Heart right ventricle (tissue), 16 donors: ENCODE measurements around the gene GTF3A. TPM values are rescaled to one million over a fixed set of nuclear protein-coding genes. Genes with fewer than 3 reads are reported as not detected.

Experiments used
- ATAC-seq, 8 donors: fragments of 200-7000 bp; cut with Tn5 transposase; one replicate each; pipeline ENCODE4 v1.9.1; 2020; ENCODE audit warnings: mild to moderate bottlenecking in 8 of 8, moderate library complexity in 8 of 8, moderate number of reproducible peaks in 1 of 8
- DNase-seq, 2 donors: peaks; one replicate each; pipeline ENCODE4 v3.0.0-alpha.2; 2020
- H3K27ac ChIP-seq, 10 donors: fragments of 200-600 bp; sonication (generic) in 2 of 10; one replicate each; pipeline versions ENCODE4 v1.5.0 to v1.8.0; 2020 to 2022; ENCODE audit warnings: mild to moderate bottlenecking in 3 of 10
- H3K27me3 ChIP-seq, 7 donors: fragments of 200-600 bp; one replicate each; pipeline ENCODE4 v1.8.0; 2021 to 2022; ENCODE audit warnings: mild to moderate bottlenecking in 2 of 7
- H3K36me3 ChIP-seq, 9 donors: fragments of 200-600 bp; sonication (generic) in 1 of 9; one replicate each; pipeline versions ENCODE4 v1.5.0 to v1.8.0; 2020 to 2022; ENCODE audit warnings: mild to moderate bottlenecking in 2 of 9
- H3K4me1 ChIP-seq, 9 donors: fragments of 200-600 bp; sonication (generic) in 1 of 9; one replicate each; pipeline versions ENCODE4 v1.5.0 to v1.8.0; 2020 to 2022; ENCODE audit warnings: mild to moderate bottlenecking in 4 of 9
- H3K4me3 ChIP-seq, 10 donors: fragments of 200-600 bp; sonication (generic) in 2 of 10; one replicate each; pipeline versions ENCODE4 v1.5.0 to v1.8.0; 2020 to 2022; ENCODE audit warnings: mild to moderate bottlenecking in 7 of 10, moderate library complexity in 2 of 10
- H3K9me3 ChIP-seq, 11 donors: fragments of 200-600 bp in 10 of 11; sonication (generic) in 2 of 11; one replicate each; pipeline versions ENCODE4 v1.5.0 to v1.8.0; 2013 to 2022; ENCODE audit warnings: mild to moderate bottlenecking in 2 of 11, control low read depth in 1 of 11, moderate library complexity in 1 of 11
- CTCF ChIP-seq, 9 donors: fragments of 200-600 bp; sonication (generic) in 2 of 9; IDR thresholded peaks; one replicate each; pipeline versions ENCODE4 v1.5.0 to v1.8.0; 2021 to 2022; ENCODE audit warnings: antibody characterized with exemption in 9 of 9, mild to moderate bottlenecking in 5 of 9, moderate library complexity in 1 of 9
- WGBS, 2 donors: extraction: QIAGEN DNeasy Blood & Tissue Kit; methylation state at CpG; one replicate each; pipeline ENCODE4 v1.1.7; 2013; ENCODE audit warnings: inconsistent platforms in 1 of 2; 5-methylcytosine and 5-hydroxymethylcytosine counted together
- intact Hi-C, 10 donors: fragments of 100-400 bp; cut with DNase I; formaldehyde crosslinking; loops; one replicate each; pipeline versions ENCODE4 v1.11.1 to v1.14.2; 2022
- polyA plus RNA-seq, 2 donors: library from polyadenylated mRNA; stranded (reverse); fragments of 200-250 nt; gene quantifications; one replicate each; pipeline ENCODE4 v1.2.3, GENCODE V29; 2013
- total RNA-seq, 10 donors: library from RNA; stranded (reverse); fragmentation: NEBNext Ultra II Directional in 3 of 10; extraction: Animal tissue kit (Norgen Biotek cat#: 25700) in 3 of 10; gene quantifications; one replicate each; pipeline versions ENCODE4 v1.2.1 to v1.2.4, GENCODE V29; 2021 to 2023
- donor health status: Arrhythmogenic right ventricular cardiomyopathy.
- donor health status: ischemic (EF 13 %, LVEDD 7.1; RV severe dilation, severe dysfunction).
- donor health status: healthy with polysubstance abuse.
- donor health status: DM: no; HTN: yes; CAD: no.
- donor health status: DM: no; HTN: no; CAD: no.
- donor health status: ischemic (EF 25% LVEDD 6.9; RV normal size, moderate dysfunction).
- donor health status: ischemic (EF 25% LVEDD 5.7; RV mildly dilated, moderate dysfunction).
- donor health status: healthy.
- donor health status: DM: yes; HTN: yes; CAD: no.
- donor health status: Ischemic cardiomyopathy.
- donor health status: ischemic (EF 35%, LVEDD 5.7; RV mildly dilated, moderate dysfunction).
- donor health status: nonischemic (EF 11% LVEDD 7.7; RV severe dilation, severe dysfunction).
- donor health status: DM: yes; HTN: yes; CAD: no.
- donor health status: PGD.
- donor health status: ischemic (EF 29% LVEDD 5.4; RV normal size, mild dysfunction).
- donor health status: nonischemic (EF 23%, LVEDD 6.1; RV moderate dilation, normal function).

GTF3A gene
- total and polyA plus RNA-seq, 12 donors, result 137 to 848 (median 175) TPM

GRCh38 chr13:27449936-27450828 lies 25.8 kb downstream of the GTF3A start, which contains the start of gene MTIF3:
MTIF3 (minus strand) TSS chr13:27450564; CDS start chr13:27440448, 10,116 bp downstream.
- peak in 2 of 9 donors; percentile 5 to 11 for TF ChIP-seq CTCF (IDR thresholded peaks at IDR 0.05)
- Histone ChIP-seq H3K36me3 (peaks cover 0 to 2% (median 0%) of the 10 kb centered on the region in 9 donors), H3K9me3 (no peaks in the 10 kb centered on the region), H3K4me1 (peaks cover 0 to 63% (median 51%) of the 10 kb centered on the region in 9 donors), H3K4me3 (peak within 1 kb of the TSS; percentile 67 to 94 (median 87)), H3K27me3 (no peaks in the 10 kb centered on the region), H3K27ac (peak within 1 kb of the TSS; percentile 97 to 100 (median 99))
- intact Hi-C loops, result loop anchor here in 6 of 10 donors (1.0 to 10.0 kb wide), 5 partner anchors 25 to 175 kb away; partner anchors contain the start of genes LNX2 (in 6 of the 6), POLR1D (in 6 of the 6) and GTF3A (in 2 of the 6)
- 0% methylated on average over 81 of the region's 81 CpGs for WGBS, 2 donors
- DNase-seq, result peak; percentile 91 to 95
- ATAC-seq, result peak; percentile 90 to 97 (median 93)

- peak; percentile 26 to 48 for DNase-seq
- H3K27ac ChIP-seq, result peak overlapping the region; percentile 97 to 100 (median 99)
- H3K36me3 ChIP-seq, result no peaks in the 10 kb centered on the region
- peaks cover 0 to 63% (median 52%) of the 10 kb centered on the region in 9 donors for H3K4me1 ChIP-seq
- TF ChIP-seq CTCF (IDR thresholded peaks at IDR 0.05), result peak in 1 of 9 donors; percentile 15
- ATAC-seq, result peak in 6 of 8 donors; percentile 19 to 43 (median 32)
- peak overlapping the region; percentile 67 to 94 (median 87) for H3K4me3 ChIP-seq
- intact Hi-C loops, result loop anchor here in 6 of 10 donors (1.0 to 10.0 kb wide), 5 partner anchors 26 to 174 kb away; partner anchors contain the start of genes LNX2 (in 6 of the 6), POLR1D (in 6 of the 6) and GTF3A (in 2 of the 6)
- H3K27me3 ChIP-seq, result no peaks in the 10 kb centered on the region
- H3K9me3 ChIP-seq, result no peaks in the 10 kb centered on the region
- 1% methylated on average over 34 of the region's 34 CpGs for WGBS, 2 donors
Observed at GRCh38 chr13:27450921-27451471, 26.6 kb downstream of the GTF3A start.

GRCh38 chr13:27455331-27455855 lies 31.0 kb downstream of the GTF3A start:
- Histone ChIP-seq H3K36me3 (no peaks in the 10 kb centered on the region), H3K27ac (peak overlapping the region in 7 of 10 donors; percentile 2 to 75 (median 42)), H3K4me1 (peaks cover 0 to 27% (median 17%) of the 10 kb centered on the region in 9 donors), H3K4me3 (peak overlapping the region in 7 of 10 donors; percentile 14 to 45 (median 39)), H3K9me3 (no peaks in the 10 kb centered on the region), H3K27me3 (no peaks in the 10 kb centered on the region)
- 22 to 29% methylated on average over 5 of the region's 5 CpGs for WGBS, 2 donors
- intact Hi-C loops, result loop anchor here in 4 of 10 donors (10.0 kb wide), 1 partner anchor 169 kb away; the partner anchor contains the start of genes LNX2 (in 4 of the 4) and POLR1D (in 4 of the 4)
- ATAC-seq (no peak), DNase-seq (no peak)
- no peak for TF ChIP-seq CTCF (IDR thresholded peaks at IDR 0.05)
